Mesenteric fat pad (tissue), 1 donor: Measurements from ENCODE around the gene RAB4B. TPM values are rescaled to one million over a fixed set of nuclear protein-coding genes. Genes with fewer than 3 reads are reported as not detected.
A peak's percentile ranks its signal among the peaks of the same experiment; 100 is the strongest.
"Not testable (repeated sequence)": the region's sequence is repeated elsewhere in the genome, so short reads cannot be mapped to it uniquely, and the experiment has no call there.

Source experiments
- DNase-seq: peaks from one replicate; pipeline ENCODE4 v3.0.0-alpha.2; 2020; ENCODE audit warnings: low spot score
- total RNA-seq: library from RNA; stranded (reverse); fragmentation: NEBNext Ultra II Directional; extraction: Animal tissue kit (Norgen Biotek cat#: 25700); gene quantifications from one replicate; pipeline ENCODE4 v1.2.1, GENCODE V29; 2021
- donor health status: DM: yes; HTN: yes; CAD: no.

RAB4B gene
- total RNA-seq, 1 donor from 2014 or later, result 26.9 TPM

GRCh38 chr19:40750058-40750873 is 27.8 kb upstream of the RAB4B start, which contains the start of gene ACTMAP:
ACTMAP (minus strand) TSS chr19:40750477; CDS start chr19:40749803, 674 bp downstream.
- peak; percentile 100 for DNase-seq

DNA sequence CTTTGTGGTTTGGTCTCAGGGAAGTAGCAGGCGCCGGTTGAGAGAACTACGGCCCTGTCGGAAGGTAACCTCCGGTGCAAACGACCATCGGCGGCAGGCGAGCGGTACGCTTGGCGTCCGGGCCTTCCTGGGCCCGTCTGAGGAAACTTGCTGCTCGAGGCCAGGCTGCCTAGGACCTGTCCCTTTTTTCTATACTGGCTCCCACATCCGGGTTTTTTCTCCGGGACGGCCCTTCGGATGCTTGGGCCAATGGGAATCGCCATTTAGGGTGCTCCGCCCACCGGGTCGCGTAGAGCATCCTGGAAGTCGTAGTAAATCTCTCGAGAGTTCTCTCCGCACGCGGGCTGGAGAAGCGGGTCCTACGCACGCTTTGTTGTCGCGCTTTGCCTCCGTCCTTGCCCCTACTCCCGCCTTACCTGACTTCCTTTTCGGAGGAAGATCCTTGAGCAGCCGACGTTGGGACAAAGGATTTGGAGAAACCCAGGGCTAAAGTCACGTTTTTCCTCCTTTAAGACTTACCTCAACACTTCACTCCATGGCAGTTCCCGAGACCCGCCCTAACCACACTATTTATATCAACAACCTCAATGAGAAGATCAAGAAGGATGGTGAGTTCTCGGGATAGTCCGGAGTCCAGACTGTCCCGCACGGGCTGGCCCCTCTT is 27.0 kb upstream of the RAB4B start, which contains the start of gene SNRPA:
TSS of gene SNRPA (plus strand) at position 330 of the 664 bp plus-strand sequence. CDS start at position 536, 206 bp downstream.
- peak; percentile 97 for DNase-seq

GRCh38 chr19:40752257-40752781 is 25.7 kb upstream of the RAB4B start:
- no peak for DNase-seq

GRCh38 chr19:40754611-40755247 is 23.3 kb upstream of the RAB4B start:
- no peak for DNase-seq

DNA sequence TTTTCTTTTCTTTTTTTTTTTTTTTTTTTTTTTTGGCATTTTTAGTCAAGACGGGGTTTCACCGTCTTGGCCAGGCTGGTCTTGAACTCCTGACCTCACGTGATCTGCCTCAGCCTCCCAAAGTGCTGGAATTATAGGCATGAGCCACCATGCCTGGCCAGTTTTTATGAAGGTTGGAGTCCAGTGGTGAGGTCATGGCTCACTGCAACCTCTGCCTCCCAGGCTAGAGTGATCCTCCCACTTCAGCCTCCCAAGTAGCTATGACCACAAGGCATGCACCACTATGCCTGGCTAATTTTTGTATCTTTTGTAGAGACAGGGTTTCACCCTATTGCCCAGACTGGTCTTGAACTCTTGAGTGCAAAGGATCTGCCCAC is 22.8 kb upstream of the RAB4B start:
- DNase-seq, result no peak

GRCh38 chr19:40755791-40756190 is 22.3 kb upstream of the RAB4B start:
- no peak for DNase-seq

DNA sequence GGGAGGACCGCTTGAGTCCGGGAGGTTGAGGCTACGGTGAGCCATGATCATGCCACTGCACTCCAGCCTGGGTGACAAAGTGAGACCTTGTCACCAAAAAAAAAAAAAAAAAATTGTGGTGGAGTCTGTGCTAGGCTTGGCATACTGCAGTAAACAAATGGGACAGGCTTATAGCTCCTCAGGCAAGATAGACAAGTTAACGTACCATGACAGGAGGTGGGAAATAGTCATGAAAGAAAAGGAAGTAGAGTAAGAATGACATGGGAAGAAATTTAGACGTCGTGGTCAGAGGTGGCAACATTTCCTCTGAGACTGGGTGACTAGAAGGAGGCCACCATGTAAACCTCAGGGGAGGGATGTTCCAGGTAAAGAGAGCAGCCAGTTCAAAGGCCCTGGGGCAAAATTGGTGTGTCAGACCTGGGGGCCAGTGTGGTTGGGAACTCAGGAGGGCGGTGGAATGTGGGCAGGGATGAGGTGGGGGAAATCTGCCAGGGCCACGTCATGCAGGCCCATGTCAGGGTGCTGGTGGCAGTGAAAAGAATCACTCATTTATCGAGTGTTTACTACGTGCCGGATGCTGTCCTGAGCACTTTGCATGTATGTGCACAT is 21.4 kb upstream of the RAB4B start:
- no peak for DNase-seq

DNA sequence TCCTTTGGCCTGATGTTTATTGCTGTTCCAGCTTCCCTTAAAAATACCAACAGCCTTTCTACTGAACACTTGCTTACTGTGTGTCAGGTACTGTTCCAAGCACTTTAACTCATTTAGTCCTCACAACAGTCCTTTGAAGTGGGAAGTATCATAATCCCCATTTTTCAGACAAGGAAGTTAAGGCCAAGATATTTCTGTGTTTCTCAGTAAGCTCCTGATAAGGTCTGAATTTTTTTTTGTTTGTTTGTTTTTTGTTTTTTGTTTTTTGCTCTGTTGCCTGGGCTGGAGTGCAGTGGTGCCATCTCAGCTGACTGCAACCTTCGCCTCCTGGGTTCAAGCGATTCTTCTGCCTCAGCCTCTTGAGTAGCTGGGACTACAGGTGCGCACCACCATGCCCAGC is 19.6 kb upstream of the RAB4B start:
- DNase-seq, result no peak

DNA sequence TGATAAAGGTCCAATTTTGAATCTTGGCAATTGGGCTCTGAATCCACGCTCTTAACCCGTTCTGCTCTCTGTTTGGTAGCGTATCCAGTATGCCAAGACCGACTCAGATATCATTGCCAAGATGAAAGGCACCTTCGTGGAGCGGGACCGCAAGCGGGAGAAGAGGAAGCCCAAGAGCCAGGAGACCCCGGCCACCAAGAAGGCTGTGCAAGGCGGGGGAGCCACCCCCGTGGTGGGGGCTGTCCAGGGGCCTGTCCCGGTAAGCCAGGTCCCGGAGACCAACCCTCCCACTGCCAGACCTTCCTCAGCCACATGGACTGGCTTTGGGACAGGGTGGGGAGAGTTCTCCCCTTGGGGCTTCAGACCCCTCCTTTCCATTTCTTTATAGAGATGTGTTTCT is 18.7 kb upstream of the RAB4B start:
- no peak for DNase-seq

DNA sequence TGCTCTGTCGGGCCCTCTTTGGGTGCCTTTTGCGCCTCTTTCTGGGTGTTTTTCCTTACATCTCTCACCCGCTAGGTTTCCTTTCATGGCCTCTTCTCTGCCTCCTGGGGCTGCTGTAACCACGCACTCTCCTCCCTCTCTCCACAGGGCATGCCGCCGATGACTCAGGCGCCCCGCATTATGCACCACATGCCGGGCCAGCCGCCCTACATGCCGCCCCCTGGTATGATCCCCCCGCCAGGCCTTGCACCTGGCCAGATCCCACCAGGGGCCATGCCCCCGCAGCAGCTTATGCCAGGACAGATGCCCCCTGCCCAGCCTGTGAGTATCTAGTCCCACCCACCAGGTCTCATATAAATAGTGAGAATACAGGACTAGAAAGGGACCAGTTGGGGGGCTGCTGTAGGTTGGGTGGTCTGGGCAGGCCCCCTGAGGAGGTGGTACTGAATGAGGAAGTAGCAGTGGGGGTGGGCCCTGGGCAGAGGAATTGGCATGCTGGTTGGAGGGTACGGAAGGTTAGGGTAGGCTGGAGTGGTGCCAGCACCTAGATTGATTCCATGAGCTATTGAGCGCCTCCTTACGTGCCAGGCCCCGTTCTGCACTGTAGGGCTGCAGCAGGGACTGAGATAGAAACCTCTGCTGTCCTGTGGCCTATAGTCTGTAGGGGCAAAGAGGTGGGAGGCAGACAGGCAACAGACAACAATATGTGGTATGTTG is 15.1 kb upstream of the RAB4B start:
- DNase-seq, result no peak

GRCh38 chr19:40763526-40763925 is 14.5 kb upstream of the RAB4B start:
- no peak for DNase-seq

- no peak for DNase-seq
Observed at GRCh38 chr19:40763963-40764362, 14.1 kb upstream of the RAB4B start.

GRCh38 chr19:40766385-40766784 is 11.7 kb upstream of the RAB4B start:
- DNase-seq, result not testable (repeated sequence)

DNA sequence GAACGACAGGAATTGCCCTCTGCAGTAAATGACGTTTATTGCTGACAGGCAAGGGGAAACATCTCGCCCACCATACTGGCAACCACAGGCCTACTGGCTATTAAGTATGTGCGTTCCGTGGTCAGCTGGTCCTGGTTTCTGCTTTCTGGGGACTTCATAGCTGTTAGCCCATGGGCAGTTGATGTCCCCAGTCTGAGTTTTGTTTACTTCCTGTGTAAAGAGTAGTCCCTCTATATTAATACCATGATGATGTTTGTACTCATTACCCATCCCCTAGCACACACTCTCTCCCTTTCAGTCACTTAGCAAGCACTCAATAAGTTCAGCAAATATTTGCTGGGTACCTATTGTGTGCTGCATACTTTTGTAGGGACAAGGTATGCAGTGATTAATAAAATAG is 9.2 kb upstream of the RAB4B start:
- DNase-seq, result no peak

GRCh38 chr19:40771101-40771862 is 6.8 kb upstream of the RAB4B start:
- not testable (repeated sequence) for DNase-seq

DNA sequence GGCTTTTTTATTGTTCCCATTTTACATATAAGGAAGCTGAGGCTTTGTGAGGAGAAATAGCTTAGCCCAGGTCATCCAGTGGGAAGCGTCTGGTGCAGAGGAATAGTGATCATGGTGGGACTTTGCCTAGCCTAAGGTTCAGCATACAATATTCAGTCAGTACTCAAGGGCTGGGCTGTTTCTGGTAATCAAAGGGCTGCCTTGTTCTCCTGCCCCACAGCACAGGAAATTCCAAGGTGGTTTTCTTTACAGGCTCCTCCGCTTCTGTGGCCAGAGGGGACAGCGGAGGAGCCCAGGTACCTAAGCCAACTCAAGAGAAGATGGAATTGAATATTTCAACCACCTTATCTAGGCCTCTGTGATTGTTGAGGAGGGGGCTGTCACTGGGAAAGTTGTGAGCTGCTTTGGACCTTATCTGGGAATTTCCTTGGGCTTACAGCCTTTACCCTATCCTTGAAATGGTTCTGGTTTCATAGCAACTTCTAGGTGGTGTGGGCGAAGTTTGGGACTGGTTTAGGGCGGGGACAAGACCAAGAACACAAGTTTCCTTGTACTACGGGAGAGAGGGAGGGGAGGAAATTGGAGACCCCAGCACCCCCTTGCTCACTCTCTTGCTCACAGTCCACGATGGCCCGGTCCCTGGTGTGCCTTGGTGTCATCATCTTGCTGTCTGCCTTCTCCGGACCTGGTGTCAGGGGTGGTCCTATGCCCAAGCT is 3.0 kb upstream of the RAB4B start, which contains the start of gene MIA:
TSS of gene MIA (plus strand) at position 606 of the 716 bp plus-strand sequence. CDS start at position 628, 22 bp downstream.
- DNase-seq, result no peak

- DNase-seq, result no peak
Observed at GRCh38 chr19:40775632-40776022, 2.4 kb upstream of the RAB4B start.

DNA sequence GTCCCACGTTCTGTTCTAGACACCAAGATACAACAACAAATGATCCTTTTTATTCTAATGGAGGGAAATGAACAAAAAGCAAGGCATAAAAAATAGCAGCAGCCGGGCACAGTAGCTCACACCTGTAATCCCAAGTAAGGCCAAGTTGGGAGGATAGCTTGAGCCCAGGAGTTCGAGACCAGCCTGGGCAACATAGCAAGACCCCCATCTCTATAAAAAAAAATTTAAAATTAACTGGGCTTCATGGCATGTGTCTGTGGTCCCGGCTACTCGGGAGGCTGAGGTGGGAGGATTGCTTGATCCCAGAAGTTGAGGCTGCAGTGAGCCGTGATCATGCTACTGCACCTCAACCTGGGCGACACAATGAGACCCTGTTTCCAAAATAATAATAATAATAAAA is 1.7 kb upstream of the RAB4B start:
- DNase-seq, result no peak
